GM18873 (cell line): ENCODE measurements around the gene TMEM134.

Experiments
- ATAC-seq: cut with Tn5 transposase; IDR thresholded peaks from one replicate; pipeline ENCODE4 v1.9.1; 2021; ENCODE audit warnings: mild to moderate bottlenecking, moderate library complexity, moderate number of reproducible peaks; ENCODE audit not compliant: unreplicated experiment, low FRiP score

The TMEM134 gene

GRCh38 chr11:67500831-67501715 is 32.0 kb upstream of the TMEM134 start:
- ATAC-seq = no peak

DNA sequence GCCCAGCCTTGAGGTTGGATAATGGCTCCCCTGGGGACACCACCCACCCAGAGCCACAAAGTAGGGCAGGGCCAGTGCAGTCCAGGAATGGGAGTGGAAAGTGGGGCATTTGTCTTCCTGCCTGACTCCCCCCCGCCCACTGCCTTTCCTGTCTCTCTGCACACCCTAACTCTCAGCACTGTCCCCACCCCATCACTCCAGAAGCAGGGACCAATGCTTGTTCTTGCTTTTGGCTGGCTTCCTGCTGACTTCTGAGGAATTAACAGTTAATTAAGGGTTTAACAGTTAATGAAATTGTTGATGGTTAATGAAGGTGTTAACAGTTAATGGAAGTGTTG is 31.4 kb upstream of the TMEM134 start:
- ATAC-seq = no peak

DNA sequence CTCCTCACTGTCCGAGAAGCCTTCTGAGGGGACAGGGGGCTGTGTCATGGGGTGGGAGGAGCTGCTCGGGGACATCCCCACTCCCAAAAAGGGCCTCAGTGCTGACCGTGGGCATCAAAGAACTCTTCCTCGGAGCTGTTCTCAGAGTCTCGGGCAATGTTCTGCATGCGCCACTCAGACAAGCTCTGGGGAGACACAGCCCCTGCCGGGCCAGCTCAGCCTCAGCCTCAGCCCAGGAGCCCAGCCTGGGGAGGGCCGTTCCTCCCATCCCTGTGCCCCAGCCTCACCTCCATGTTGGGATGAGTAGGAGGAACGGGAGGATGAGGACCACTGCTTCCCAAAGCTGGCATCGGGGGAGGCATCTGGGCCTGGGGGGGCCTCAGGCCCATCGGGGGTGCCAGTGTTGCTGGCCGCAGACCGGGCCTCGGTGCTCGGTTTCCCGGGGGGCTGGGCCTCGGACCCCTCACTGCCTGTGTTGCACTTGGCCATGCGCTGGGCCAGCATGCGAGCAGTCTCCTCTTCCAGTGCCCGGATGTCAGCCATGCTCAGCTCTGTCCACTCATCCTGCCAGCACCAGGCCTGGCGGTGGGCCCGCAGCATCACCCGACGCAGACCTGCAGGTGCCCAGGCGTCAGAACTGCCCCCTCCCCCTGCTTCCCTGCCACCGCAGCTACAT is 30.9 kb upstream of the TMEM134 start:
- no peak for ATAC-seq

DNA sequence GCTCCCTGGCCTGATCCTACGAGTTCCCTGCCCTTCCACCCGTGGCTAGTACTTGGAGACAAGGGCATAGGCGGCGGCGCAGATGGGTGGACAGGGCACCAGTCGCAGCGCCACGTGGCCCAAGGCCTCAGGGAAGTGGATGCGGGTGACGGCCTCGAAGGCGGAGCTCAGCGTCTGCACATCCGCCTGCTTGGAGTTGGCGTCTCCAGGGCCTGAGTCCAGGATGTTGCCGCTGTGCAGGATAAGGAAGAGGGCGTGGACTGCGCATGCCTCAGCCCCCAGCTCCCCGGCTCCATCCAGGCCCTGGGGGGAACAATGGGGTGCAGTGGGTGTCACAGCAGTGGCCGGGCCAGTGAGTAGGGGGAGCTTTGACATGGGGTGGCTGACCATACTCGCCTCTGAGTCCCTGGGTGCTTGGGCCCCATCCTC is 29.5 kb upstream of the TMEM134 start:
- no peak for ATAC-seq

- no peak for ATAC-seq
Observed at GRCh38 chr11:67497656-67498291, 28.7 kb upstream of the TMEM134 start.

DNA sequence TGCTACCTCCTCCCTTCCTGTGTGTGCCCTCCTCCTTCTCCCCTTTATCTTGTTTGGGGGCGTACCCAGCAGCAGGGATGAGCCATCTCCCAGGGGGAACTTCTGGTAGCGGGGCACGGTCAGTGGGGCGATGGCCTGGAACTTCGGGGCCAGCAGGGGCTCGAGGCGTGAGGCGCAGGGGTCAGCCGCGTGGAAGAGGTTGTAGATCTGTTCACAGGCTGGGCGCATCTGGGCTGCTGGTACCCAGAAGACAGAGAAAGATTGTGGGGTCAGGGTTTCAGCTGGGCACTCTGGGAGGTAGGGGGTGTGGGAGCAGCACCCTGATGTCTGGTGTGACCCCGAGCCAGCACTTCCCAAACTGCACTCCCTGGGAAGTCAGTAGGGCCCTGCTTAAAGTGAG is 27.1 kb upstream of the TMEM134 start:
- no peak for ATAC-seq

GRCh38 chr11:67495234-67496005 is 26.4 kb upstream of the TMEM134 start:
- no peak for ATAC-seq

DNA sequence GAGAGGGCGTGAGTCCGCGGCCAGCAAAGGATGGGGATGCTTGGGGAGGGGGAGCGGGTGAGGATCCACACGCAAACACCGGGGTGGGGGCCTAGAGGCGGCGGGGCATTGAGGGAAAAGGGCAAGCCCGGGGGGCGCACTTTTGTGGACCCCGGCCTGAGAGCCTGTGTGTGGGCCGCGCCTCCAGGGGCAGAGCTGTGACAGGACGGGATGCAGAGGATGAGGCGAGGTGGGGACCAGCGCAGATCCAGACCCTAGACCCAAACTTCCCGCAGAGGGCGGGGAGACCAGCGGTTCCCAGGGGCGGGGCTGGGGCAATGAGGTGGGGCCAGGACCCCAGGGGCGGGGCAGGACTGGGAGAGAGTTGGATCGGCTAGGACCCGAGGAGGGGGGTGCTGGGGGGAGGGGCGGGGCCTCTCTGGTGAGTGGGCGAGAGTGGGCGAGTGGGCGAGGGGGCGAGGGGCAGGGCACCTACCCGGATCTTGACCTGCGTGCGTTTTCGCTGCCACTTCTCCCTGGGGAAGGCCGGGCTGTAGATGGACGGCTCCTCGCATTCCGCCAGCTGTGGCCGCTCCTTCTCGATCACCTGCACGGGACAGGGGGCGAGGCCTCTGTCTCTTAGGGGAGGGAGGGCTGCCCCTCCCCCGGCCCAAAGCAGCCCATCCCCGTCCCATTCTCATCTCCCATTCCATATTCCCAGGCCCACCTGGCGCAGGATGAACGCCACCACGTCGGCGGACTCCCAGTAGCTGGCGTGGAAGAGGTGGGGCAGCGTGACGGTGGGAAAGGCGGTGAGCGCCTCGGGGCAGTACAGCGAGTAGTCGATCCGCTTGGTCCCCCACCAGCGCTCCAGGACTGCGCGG is 25.6 kb upstream of the TMEM134 start:
- no peak for ATAC-seq

GRCh38 chr11:67493548-67494370 is 24.7 kb upstream of the TMEM134 start:
- no peak for ATAC-seq

DNA sequence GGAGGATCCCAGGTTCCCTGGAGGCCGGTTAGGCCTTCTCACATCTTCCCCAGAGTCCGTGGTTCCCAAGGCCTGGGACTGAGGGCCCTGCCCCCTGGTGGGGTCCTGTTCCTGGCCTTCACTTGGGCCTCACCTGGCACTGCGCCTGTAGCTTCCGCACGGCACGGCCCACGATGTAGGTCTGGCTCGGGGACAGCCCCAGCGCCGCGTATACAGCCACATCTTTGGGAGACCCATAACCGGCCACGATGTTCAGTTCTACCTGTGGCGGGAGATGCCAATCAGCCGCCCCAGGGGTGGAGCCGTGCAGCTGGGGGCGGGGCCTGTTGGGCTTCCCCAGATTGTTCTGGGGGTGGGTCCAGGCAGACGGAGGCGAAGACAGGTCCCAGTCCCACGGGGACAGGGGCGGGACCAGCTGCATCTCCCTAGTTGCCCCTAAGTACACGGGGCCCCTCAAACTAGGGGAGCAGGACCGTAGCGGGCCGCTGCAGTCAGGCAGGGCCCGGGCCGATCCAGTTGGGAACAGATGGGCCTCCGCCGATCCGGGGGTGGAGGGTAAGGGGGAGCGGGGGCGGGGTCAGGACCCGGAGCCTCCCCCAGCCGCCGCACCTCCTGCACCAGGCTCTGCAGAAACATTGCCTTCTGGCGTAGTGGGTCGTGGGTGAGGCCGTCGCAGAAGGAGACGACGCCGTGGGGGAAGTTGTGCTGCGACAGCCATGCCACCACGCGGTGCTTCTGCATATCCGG is 23.9 kb upstream of the TMEM134 start:
- ATAC-seq = no peak

DNA sequence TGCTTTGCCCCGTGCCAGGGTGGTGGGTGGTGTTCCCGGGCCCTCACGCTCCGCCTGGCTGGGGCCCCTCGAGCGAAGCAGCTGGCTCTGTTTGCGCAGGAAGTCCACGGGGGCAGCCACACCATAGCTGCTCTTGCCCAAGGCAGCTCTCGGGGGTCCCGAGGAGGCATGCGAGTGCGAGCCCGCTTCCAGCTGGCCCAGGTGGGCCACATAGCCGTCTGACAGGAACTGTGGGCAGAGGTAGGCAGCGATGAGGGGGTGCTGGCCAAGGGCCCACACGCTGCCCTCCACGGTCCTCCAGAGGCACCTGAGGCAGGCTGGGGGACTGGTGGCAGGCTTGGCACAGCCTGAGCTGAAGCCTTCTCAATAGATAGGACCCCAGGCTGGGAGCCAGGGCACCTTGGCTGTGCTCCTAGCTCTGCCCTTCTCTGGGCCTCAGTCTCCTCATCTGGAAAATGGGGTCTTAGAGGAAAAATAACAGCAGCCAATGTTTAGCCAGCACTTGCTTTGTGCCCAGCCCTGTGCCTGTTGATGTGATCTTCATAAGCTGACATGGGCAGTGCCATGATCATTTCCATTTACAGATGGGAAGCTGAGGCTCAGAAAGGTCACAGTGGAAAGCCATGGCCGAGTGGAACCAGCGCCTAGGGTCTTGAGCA is 23.1 kb upstream of the TMEM134 start:
- no peak for ATAC-seq

DNA sequence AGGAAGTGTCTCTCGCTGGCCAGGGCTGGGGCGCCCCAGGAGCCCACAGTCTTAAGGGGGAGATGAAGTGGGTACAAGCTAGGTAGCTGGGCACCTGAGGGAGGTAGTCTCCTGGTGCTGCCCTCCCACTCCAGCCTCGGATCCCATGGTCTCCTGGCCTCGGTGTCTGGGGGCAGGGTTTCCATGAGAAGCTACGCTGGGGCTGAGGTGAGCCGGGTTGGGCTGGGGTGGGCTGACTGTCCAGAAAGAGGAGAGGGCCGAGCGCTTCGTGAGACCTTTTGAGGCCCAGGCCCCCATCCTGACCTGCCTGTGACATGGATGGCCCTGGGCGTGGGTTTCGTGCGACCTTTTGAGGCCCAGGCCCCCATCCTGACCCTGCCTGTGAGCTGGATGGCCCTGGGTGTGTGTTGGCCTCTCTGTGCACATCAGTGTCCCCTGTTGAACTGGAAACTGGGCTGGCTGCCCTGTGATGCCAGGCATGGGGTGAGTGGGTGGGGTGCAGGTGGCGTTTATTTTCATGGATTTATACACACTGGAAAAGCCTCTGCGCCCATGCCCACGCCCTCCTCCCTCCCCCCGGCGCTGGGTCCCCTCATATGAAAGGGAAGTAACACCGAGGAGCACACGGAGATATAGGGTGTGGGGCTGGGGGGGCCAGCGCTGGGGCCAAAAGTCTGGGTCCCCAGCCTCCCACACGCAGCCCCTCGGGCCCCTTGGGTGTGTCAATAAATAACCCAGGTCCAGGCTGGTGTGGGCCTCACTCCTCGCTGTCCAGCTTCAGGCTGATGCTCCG is 22.4 kb upstream of the TMEM134 start:
- ATAC-seq = no peak

GRCh38 chr11:67490727-67491065 is 21.6 kb upstream of the TMEM134 start:
- ATAC-seq = no peak

GRCh38 chr11:67489885-67490726 is 21.1 kb upstream of the TMEM134 start:
- ATAC-seq = no peak

DNA sequence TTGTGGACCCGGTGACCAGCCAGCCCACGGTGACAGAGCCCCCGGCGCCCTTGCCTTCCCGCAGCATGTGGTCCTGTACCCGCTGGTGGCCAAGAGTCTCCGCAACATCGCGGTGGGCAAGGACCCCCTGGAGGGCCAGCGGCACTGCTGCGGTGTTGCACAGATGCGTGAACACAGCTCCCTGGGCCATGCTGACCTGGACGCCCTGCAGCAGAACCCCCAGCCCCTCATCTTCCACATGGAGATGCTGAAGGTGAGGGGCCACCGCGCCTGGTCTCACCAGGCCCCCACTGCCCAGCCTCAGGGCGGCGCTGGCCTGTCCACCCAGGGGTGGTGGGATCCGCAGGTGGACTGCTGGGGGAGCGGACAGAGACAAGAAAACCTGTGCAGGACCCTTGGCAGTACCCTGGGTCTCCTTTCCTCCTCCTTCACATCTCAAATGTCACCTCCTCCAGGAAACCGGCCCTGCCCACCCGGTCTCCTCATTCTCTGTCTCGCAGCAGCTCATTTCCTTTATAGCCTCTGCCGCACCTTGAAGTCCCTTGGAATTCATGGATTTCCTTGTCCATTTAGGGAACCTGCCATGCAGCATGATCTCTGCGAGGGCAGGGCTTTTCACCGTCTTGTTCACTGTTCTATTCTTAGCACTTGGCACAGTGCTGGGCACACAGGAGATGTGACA is 20.3 kb upstream of the TMEM134 start:
- no peak for ATAC-seq
